ENCODE data around the gene SPAG8. TPM values are rescaled to one million over a fixed set of nuclear protein-coding genes. Genes with fewer than 3 reads are reported as not detected.

SPAG8 gene
- total RNA-seq, 2 experiments from 2014 or later = 0.81 to 1.3 TPM

DNA sequence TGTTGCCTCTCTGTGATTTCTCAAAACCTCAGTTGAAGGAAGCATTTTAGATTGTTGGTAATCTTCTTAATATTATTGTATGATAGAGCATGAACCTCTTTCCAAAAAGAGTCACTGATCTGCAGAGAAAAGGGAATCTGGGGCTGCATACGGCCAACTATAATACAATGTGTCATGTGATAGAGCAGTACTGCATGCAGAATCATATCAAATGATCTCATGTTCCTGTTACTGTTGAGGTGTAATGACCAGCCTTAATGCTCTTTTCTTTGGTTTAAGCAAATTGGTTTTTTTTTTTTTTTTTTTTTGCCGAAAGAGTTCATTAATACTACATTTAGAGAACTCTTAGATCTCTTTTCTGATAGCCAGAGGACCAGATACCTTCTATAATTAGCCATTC, 45.1 kb downstream of the SPAG8 start:
- Mint-ChIP-seq H3K4me3 (no peak overlapping the region), H3K36me3 (ENCODE audit: low read depth) (no peaks in the 10 kb centered on the region), H3K27me3 (no peaks in the 10 kb centered on the region), H3K4me1 (ENCODE audit: low read depth) (peaks cover 31% of the 10 kb centered on the region), H3K27ac (no peak overlapping the region), H3K9me3 (no peaks in the 10 kb centered on the region)
- no peak overlapping the region for H3K27ac ChIP-seq (ENCODE audit: low read depth in 1 of 2, low read length in 2 of 2)
- TF ChIP-seq CTCF (IDR thresholded peaks at IDR 0.05) = no peak
- peaks cover 4% of the 10 kb centered on the region for H3K4me1 ChIP-seq (ENCODE audit: insufficient read depth, low read length)
- intact Hi-C loops (cut with DNase I, micrococcal nuclease) = no loop called here
- H3K36me3 ChIP-seq (ENCODE audit: insufficient read depth, low read length) = peaks cover 9% of the 10 kb centered on the region
- H3K27me3 ChIP-seq (ENCODE audit: control insufficient read depth in 1 of 2, insufficient read depth in 2 of 2, low read length in 2 of 2) = no peaks in the 10 kb centered on the region
- ATAC-seq (ENCODE audit: poor library complexity) (no peak), DNase-seq (no peak)
- ChIA-PET CTCF (no interaction called here), POLR2A (interaction anchor here (1.7 kb wide), 1 partner anchor 19 kb away, joined by 9 read pairs; the partner anchor contains the start of genes GBA2 and RGP1)
- no peak overlapping the region for H3K4me3 ChIP-seq (ENCODE audit: low read length)
- no peaks in the 10 kb centered on the region for H3K9me3 ChIP-seq (ENCODE audit: control insufficient read depth in 1 of 2, insufficient read depth in 1 of 2, low read length in 2 of 2)

- ATAC-seq (ENCODE audit: poor library complexity) (no peak), DNase-seq (no peak)
- no peak overlapping the region for H3K4me3 ChIP-seq (ENCODE audit: low read length)
These were observed 48.3 kb downstream of the SPAG8 start for GRCh38 chr9:35763803-35764202.

GRCh38 chr9:35763181-35763580, 48.9 kb downstream of the SPAG8 start:
- CTCF ChIA-PET = no interaction called here
- Mint-ChIP-seq H3K27me3 (no peaks in the 10 kb centered on the region), H3K4me1 (ENCODE audit: low read depth) (peaks cover 54% of the 10 kb centered on the region), H3K36me3 (ENCODE audit: low read depth) (no peaks in the 10 kb centered on the region), H3K27ac (no peak overlapping the region), H3K9me3 (no peaks in the 10 kb centered on the region), H3K4me3 (no peak overlapping the region)
- intact Hi-C loops (cut with DNase I, micrococcal nuclease) = no loop called here
- ATAC-seq (ENCODE audit: poor library complexity) (no peak), DNase-seq (no peak)
- H3K4me3 ChIP-seq (ENCODE audit: low read length) = no peak overlapping the region
- POLR2A ChIA-PET = interaction anchor here (0.6 to 0.7 kb wide), 2 partner anchors 42 to 66 kb away, joined by 3 to 4 read pairs; no protein-coding TSS in a partner anchor
- H3K4me1 ChIP-seq (ENCODE audit: insufficient read depth, low read length) = peaks cover 5% of the 10 kb centered on the region
- no peak overlapping the region for H3K27ac ChIP-seq (ENCODE audit: low read depth in 1 of 2, low read length in 2 of 2)
- H3K27me3 ChIP-seq (ENCODE audit: control insufficient read depth in 1 of 2, insufficient read depth in 2 of 2, low read length in 2 of 2) = no peaks in the 10 kb centered on the region
- no peak for TF ChIP-seq CTCF (IDR thresholded peaks at IDR 0.05)
- H3K36me3 ChIP-seq (ENCODE audit: insufficient read depth, low read length) = peaks cover 1% of the 10 kb centered on the region
- no peaks in the 10 kb centered on the region for H3K9me3 ChIP-seq (ENCODE audit: control insufficient read depth in 1 of 2, insufficient read depth in 1 of 2, low read length in 2 of 2)

More at GRCh38 chr9:35763803-35764202, 48.3 kb downstream of the SPAG8 start:
- H3K36me3 Mint-ChIP-seq (ENCODE audit: low read depth) = no peaks in the 10 kb centered on the region
- CTCF ChIA-PET = no interaction called here
- Histone ChIP-seq H3K4me1 (ENCODE audit: insufficient read depth, low read length) (peaks cover 4% of the 10 kb centered on the region), H3K27ac (ENCODE audit: low read depth in 1 of 2, low read length in 2 of 2) (no peak overlapping the region), H3K27me3 (ENCODE audit: control insufficient read depth in 1 of 2, insufficient read depth in 2 of 2, low read length in 2 of 2) (no peaks in the 10 kb centered on the region), H3K9me3 (ENCODE audit: control insufficient read depth in 1 of 2, insufficient read depth in 1 of 2, low read length in 2 of 2) (no peaks in the 10 kb centered on the region), H3K36me3 (ENCODE audit: insufficient read depth, low read length) (peaks cover 6% of the 10 kb centered on the region)
- POLR2A ChIA-PET = no interaction called here
- peaks cover 54% of the 10 kb centered on the region for H3K4me1 Mint-ChIP-seq (ENCODE audit: low read depth)
- no peak overlapping the region for H3K4me3 Mint-ChIP-seq
- no peak for TF ChIP-seq CTCF (IDR thresholded peaks at IDR 0.05)
- intact Hi-C loops (cut with DNase I, micrococcal nuclease) = no loop called here
- H3K27ac Mint-ChIP-seq = no peak overlapping the region
- no peaks in the 10 kb centered on the region for H3K9me3 Mint-ChIP-seq
- H3K27me3 Mint-ChIP-seq = no peaks in the 10 kb centered on the region
